NCI-H128 (cell line): ENCODE measurements around the gene MIDN.

Experiments
- DNase-seq: peaks from one replicate; lab custom pipeline; 2025; ENCODE audit not compliant: unreplicated experiment; lab: John Stamatoyannopoulos, UW

The MIDN gene

DNA sequence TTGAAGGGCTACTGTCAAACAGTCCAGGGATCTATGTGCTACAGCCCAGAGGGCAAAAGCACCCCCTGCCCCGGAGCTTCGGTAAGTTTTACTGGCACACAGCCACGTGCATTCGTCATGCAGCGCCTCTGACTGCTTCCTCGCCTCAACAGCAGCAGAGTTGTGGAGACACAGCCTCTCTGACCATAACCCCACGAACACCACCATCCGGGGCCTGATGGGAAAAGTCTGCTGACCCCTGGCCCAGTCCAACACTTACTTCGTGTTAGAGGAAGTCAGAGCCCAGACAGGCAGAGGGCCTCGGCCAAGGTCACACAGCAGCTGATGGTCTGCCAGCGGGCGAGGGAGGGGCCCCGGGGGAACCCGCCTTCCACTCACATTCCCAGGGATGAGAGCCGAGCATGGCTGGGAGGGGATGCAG, 15.7 kb upstream of the MIDN start:
- no peak for DNase-seq

DNA sequence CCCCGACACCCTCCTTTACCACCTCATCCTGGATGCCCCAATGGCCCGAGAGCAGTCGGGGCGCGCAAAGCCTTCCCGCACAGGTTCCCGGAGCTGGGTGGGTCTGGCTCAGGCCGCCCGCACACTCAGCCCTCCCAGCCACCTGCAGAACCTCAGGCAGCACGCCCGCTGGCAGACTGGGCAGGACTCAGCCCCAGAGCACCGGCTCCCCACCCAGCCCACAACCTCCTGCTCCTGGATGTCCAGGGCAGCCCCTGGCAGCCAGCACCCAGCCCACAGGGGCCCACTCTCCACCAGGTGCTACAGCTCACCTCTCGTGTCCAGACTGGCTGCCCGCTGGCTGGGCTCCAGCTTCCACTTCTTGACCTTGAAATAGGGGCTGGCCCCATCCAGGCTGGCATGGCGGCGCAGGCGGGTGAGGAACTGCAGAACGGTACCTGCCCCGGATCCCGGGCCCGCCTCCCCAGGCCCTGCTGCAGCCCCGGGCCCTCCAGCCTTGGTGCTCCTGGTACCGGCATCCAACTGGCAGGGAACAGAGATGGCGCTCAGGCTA, 15.2 kb upstream of the MIDN start:
- no peak for DNase-seq

DNA sequence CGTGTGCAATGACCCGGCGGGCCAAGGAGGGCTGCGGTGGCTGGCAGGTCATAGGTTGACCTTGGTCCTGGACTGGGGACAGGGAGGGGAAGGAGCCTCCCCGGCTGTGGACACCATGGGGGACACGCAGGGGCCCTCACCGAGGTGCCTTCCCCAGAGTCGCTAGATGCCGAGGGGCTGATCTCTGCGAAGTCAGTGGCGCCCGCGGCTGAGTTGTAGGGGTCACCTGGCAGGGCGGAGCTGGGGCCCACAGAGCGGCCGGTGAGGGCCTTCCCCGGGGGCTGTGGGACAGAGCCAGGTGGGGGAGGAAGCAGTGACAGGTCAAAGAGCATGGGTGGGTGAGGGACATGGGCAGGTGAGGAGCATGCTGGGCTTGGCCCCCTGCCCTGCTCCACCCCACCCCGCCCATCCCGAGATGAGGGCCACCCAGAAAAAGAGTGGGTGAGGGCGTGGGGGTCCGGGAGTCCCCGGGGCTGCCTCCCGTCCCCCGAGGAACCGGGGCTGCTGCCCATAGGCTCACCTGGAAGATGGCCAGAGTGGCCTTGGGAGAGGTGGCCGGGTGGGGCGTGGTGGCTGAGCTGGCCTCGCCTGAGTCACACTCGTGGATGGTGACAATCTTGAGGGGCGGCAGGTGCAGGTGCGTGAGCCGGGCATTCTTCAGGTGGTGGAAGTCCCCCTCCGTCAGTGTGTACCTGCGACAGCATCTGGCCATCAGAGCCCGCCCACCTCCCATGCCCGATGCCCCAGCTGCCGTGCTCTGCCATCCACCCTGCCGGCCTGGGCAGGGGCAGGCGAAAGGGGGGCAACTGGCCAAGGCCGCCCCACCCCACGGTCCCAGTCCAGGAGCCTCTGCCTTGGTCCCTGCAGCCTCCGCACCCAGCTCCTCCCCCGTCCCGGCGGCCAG, 14.1 kb upstream of the MIDN start:
- no peak for DNase-seq

DNA sequence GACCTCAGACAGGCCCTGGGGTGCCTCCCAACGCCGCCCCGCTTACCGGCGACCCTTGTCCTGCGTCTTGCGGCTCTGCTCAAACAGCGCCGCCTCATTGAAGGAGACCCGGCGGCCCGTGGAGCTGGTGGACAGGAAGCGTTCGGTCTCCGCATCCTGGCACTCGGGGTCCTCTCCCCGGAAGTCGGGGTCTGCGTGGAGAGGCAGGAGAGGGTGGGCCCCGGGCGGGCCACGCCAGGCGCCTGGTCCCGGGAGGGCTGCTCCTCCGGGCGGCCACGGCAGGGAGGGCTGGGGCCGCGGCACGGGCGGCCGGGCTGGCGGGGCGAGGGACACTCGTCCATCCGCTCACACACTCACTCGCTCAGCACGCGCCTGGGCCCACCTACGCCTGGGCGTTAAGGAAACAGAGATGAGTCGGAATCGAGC, 13.4 kb upstream of the MIDN start:
- DNase-seq: no peak

DNA sequence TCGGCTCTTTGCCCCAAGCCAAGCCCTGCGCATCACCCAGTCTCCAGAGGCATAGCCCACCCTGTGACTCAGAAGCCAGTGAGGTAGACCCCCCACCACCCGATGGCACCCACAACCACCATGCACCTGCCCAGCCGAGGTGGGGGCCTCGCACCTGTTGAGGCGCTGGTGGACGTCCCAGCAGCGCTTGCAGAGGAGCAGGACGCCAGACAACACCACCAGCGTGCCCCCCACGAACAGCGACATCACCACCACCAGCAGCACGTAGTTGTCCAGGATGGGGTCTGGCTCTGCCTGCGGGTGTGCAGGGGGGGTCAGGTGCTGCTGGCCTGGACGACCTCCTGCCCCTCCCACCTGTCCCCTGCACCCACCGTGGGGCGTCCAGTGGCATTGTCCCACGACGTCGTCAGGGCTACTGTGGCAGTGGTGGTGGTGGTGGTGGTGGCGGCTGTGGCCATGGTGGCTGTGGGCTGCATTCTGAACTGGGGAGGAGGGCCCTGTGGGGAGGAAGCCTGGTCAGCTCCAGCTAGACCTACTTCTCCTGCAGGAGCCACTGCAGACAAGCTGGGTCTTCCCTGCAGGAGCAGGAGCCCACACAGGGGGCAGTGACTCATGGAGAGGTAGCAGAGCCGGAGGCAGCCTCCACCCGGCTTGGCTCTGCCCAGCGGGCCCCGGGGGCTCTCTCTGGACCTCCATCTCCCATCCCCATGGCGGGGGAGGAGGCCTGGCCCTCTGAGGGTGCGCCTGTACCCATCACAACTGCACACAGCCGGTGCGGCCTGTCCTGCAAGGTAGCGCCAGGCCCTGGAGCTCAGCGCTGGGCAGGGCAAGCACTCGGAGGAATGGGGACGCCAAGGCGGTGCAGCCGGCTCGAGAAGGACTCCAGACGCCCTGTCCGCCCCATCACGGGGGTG, 12.5 kb upstream of the MIDN start:
- no peak for DNase-seq

DNA sequence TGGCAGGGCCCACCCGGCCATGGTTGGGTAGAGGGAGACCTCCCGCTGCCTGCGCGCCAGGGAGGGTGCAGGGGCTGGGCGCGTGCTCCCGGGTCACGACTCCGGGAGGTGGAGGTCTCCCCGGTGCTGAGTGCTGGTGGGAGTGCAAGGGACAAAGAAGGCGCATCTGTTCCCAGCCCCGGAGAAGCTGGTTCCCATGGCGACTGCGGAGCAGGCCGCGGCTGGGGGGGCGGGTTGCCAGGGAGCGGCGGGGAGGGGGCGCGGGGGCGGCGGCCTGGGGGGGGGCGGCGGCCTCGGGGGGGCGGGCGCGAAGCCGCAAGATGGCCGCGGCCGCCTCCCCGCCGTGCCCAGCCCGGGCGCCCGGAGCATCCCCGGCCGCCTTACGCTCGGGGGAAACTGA, 11.8 kb upstream of the MIDN start:
- no peak for DNase-seq

DNA sequence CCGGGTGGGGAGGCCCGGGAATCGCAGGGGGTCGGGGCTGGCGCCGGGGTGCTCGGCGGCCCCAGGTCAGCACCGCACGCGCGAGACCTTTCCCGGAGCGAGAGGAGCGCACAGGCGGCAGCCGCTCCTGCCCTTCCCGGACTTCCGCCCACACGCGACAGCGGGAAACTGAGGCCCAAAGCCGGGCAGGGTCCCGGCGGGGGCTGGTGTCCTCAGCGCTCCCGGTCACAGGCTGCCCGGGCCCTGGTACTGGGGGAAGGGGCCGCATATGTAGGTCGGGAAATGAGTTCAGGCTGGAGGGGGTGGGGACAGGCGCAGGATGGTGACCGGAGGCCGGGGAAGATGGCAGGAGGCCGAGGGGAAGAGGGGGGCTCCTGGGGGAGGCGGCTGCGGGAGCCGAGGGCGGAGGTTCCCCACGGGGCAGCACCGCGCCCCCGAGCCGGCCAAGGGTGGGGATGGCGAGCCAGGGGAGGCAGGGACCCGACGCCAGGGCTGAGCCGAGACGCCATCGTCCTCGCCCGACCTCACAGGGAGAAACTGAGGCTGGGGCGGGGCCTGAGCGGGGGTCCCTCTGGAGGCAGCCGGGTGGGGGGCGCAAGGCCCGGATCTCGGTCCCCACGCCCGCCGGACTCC, 11.2 kb upstream of the MIDN start:
- no peak for DNase-seq

DNA sequence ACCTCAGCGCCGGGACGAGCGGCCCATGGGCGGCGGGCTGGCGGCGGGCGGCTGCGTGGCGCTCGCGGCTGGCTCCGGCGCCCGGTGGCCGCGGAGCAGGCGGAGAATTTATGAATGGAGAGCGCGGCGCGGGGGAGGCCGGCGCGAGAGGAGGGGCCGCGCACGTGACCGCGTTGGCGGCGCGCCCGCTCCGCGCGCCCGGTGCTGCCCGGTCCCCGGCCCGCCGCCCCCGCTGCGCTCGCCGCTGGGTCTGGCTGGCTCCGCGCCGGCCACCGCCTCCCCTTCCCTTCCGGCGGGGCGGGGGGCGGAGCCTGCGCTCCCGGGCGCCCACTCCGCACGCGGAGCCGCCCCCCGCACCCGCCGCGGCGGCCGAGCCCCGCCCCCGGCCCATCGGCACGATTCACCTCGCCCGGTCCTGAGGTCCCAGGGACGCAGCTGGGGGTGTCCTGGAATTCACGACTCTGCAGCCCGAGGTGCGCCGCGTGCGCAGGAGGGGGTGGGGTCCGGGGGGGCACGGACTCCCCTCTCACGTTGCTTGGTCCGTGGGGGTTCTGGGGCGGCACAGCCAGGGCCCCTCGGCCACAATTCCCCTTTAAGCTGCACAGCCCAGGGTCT, 10.5 kb upstream of the MIDN start, which contains the start of gene CBARP:
CBARP (minus strand) TSS at position 252 of the 615 bp plus-strand sequence. CDS start 1,905 bp downstream, outside the sequence.
- DNase-seq: no peak

DNA sequence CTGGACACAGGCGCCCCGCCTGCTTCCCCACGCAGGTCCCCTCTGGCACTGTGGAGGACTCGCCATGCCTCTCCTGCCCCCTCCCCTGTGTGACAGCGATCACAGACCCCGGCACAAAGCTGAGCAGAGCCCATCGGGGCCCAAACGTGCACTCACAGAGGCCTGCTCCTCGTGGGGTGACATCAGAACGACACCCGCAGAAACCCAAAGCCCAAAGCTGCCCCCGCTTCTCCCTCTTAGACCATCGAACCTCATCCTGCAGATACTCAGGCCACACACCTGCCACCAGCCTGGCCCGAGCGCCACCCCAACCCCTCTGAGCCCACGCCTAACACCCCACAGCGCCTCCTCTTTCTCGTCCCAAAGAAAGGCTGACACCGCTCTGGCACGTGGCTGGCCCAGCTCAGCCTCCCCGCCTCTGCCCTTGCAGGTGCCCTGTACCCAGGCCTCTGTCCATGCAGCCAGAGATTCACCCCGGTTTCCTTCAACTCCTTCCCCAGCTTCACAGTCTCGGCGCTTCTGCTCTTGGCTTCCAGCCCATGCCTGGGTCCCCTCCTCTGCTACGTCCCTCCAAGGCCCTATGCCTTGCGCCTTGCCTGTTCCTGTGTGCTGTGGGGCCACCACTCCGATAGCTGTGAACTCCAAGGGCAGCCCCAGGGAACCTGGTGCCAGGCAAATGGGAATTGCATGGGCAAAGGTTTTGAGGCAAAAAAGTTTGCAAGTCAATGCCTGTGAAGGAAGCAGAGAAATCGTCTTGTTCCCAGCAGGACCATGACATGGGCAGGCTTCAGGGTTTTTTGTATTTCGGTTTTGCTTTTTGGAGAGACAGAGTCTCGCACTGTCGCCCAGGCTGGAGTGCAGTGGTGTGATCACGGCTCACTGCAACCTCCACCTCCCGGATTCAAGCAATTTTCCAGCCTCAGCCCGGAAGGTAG, 9.7 kb upstream of the MIDN start:
- DNase-seq: no peak

DNA sequence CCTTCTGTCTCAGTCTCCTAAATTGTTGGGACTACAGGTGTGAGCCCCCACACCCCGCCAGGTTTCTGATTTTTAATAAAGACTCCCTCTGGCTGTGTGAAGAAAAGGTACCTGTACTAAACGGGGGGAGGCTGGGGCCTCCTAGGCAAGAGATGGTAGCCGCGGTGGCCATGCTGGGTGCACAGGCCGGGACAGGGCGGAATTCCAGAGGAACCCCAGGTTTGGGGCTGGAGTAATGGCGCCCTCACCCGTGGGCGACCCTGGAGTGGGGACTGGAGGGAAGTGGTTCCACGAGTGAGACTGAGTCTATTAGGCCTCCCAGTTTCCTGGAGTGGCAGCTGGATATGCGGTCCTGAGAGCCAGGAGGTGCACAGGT, 9.0 kb upstream of the MIDN start:
- no peak for DNase-seq

DNA sequence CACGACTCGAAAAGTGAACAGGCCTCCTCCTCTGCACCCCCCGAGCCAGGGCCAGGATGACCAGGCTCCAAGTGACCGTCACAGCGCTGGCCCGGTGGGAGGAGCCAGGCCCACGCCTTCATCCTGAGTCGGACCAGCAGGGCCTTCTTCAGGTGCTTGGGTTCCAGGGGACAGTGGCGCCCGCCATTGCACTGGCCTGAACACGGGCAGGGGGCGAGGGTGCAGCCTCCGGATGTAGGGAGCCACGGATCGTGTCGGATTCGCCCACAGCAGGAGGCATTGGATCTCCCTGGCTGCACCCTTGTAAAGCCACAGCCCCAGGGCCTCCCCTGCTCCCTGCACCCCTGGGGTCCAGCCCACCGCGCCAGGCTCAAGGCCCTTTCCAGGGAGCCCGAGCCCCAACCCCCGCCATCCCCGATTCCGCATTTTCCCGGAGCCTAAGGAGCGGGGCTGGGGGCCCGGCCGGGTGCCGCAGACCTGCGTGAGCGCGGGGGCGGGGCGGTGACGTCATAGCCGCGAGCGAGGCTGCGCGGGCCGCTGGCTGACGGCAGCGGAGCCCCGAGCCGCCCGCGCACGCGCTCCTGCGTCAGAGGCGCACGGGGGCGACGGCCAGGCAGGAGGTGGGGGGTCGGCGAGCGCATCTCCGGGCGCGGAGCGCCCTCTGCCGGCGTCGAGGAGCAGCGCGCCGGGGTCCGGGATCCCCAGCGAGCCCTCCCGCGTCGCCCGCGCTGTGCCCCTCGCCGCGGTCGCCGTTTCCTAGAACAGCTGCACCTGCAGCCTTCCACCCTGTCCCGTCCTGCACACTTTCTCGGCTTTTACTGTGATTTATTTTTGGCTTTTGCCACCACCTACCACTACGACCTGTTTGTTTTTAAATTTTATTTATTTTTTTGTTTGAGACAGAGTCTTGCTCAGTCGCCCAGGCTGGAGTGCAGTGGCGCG, 8.3 kb upstream of the MIDN start:
- DNase-seq: peak; percentile 80

DNA sequence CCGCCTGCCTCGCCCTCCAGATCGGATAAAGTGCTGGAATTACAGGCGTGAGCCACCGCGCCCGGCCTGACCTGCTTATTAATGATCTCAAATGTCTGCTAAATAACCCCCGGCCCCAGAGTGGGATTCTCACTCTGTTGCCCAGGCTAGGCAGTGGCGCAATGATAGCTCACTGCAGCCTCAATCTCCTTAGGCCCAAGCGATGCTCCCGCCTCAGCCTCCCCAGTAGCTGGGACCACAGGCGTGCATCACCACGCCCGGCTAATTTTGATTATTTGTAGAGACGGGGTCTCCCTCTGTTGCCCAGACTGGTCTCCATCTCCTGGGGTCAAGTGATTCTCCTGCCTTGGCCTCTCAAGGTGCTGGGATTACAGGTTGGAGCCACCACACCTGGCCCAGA, 7.5 kb upstream of the MIDN start:
- DNase-seq: no peak

DNA sequence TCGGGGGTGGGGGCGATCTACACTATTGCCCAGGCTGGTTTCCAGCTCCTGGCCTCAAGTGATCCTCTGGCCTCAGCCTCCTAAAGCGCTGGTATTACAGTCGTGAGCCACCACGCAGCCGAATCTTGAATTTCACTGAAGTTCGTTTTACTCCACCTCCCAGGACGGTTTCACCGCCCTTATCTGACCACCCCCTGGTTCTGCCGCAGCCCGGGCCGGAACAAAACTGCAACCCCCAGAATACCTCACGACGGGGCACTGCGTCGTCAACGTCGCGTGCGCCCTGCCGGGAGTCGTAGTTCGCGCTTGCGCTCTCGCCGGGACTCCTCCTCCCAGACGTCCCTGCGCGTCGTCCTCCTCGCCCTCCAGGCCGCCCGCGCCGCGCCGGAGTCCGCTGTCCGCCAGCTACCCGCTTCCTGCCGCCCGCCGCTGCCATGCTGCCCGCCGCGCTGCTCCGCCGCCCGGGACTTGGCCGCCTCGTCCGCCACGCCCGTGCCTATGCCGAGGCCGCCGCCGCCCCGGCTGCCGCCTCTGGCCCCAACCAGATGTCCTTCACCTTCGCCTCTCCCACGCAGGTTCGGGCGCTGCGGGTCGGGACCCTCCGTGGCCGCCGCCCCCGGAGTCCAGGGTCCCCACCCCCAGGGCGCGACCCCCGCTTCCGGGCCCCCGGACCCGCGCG, 6.8 kb upstream of the MIDN start, which contains the start of gene ATP5F1D:
ATP5F1D (plus strand) TSS at position 335 of the 679 bp plus-strand sequence; CDS start at position 435, 100 bp downstream.
- DNase-seq: peak; percentile 87

DNA sequence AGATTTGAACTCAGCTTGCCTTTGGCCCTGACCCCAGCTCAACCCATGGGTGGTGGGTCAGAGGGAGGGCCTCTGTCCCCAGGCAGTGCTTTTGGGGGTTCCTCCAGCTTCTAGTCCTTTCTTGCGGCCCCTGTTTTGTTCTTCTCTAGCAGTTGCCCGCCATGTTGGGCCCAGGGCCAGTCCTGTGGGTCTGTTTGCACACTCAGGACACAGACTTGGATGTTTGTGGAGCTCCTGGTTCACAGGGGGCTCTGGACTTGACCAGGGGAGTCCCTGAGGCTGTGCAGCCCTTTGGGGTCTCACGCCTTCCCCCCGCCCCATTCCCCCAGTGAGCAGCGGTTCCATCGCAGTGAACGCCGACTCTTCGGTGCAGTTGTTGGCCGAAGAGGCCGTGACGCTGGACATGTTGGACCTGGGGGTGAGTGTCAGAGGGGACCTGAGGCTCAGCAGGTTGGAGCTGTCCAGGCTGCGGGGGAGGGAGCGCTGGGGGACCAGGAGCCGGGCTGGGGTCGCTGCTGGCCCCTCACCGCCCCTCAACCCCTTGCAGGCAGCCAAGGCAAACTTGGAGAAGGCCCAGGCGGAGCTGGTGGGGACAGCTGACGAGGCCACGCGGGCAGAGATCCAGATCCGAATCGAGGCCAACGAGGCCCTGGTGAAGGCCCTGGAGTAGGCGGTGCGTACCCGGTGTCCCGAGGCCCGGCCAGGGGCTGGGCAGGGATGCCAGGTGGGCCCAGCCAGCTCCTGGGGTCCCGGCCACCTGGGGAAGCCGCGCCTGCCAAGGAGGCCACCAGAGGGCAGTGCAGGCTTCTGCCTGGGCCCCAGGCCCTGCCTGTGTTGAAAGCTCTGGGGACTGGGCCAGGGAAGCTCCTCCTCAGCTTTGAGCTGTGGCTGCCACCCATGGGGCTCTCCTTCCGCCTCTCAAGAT, 4.4 kb upstream of the MIDN start:
- peak; percentile 44 for DNase-seq

DNA sequence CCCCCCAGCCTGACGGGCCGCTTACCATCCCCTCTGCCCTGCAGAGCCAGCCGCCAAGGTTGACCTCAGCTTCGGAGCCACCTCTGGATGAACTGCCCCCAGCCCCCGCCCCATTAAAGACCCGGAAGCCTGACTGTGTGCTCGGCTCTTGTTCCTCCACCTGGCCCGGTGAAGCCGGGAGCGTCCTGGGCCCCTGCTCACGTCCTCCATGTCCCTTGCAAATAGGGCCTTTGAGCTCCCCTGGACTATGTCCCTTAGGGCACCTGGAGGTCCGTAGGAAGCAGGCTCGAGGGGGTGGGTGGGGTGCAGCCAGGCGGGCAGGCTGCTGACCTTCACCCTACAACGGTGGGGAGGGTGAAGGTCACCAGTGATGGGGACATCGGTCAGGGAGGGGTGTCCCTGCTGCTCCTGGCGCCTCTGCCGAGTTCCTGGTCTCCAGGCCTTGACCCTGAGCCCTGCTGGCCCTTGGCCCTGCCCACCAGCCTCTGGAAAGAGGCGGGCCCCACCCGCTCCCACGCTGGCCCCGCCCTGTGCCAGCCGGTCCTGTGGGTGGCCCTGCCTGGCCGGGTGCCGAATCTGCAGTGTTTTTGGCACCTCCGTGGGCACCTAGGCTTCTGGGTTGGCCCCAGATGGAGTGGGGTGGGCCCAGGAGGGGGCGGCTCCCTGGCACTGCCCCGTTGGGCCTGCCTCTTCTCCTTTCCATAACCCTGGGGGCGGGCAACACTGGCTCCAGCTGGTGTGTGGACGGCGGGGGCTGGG, 3.5 kb upstream of the MIDN start:
- no peak for DNase-seq
